SU-DHL-6 (cell line): ENCODE results near the gene TMCC2.
"Not testable (repeated sequence)": the region's sequence is repeated elsewhere in the genome, so short reads cannot be mapped to it uniquely, and the experiment has no call there.

Experiments
- H2AFZ ChIP-seq: fragments of 200-600 bp; sonication (generic); 2 replicates; pipeline ENCODE4 v1.6.1; 2014; ENCODE audit warnings: low read depth, mild to moderate bottlenecking, moderate library complexity, mixed read lengths, antibody characterized with exemption, low read length; ENCODE audit not compliant: severe bottlenecking
- H3F3A ChIP-seq: fragments of 200-600 bp; shearing (Covaris generic); 2 replicates; pipeline ENCODE4 v1.6.0; 2016; ENCODE audit warnings: antibody characterized with exemption, mild to moderate bottlenecking; ENCODE audit not compliant: insufficient read depth
- H3K27ac ChIP-seq: fragments of 200-600 bp; sonication (generic); 2 replicates; pipeline ENCODE4 v1.5.1; 2016; ENCODE audit warnings: low read depth, mild to moderate bottlenecking, low read length, moderate library complexity, mixed read lengths
- H3K27me3 ChIP-seq: fragments of 200-600 bp; sonication (generic), shearing (Covaris generic); 2 replicates; pipeline ENCODE4 v1.6.0; 2014; ENCODE audit warnings: mild to moderate bottlenecking, low read length
- H3K36me3 ChIP-seq: fragments of 200-600 bp; sonication (generic); 2 replicates; pipeline ENCODE4 v1.6.1; 2014; ENCODE audit warnings: mild to moderate bottlenecking, low read length, mixed read lengths
- H3K4me2 ChIP-seq: fragments of 300-600, 200-600 bp; shearing (Covaris generic), sonication (generic); 2 replicates; pipeline ENCODE4 v1.6.0; 2014; ENCODE audit warnings: low read length, low read depth, mild to moderate bottlenecking; ENCODE audit not compliant: poor library complexity, severe bottlenecking
- H3K4me3 ChIP-seq: fragments of 200-600 bp; sonication (generic); 2 replicates; pipeline ENCODE4 v1.5.1; 2014; ENCODE audit warnings: antibody characterized with exemption, low read length, mild to moderate bottlenecking, mixed read lengths; ENCODE audit not compliant: insufficient read depth, poor library complexity, severe bottlenecking
- H3K79me2 ChIP-seq: fragments of 200-600 bp; sonication (generic); 2 replicates; pipeline ENCODE4 v1.6.1; 2014; ENCODE audit warnings: mild to moderate bottlenecking, low read length, moderate library complexity; ENCODE audit not compliant: insufficient read depth
- H3K9ac ChIP-seq: fragments of 200-600 bp; sonication (generic); 2 replicates; pipeline ENCODE4 v1.7.0; 2014; ENCODE audit warnings: mild to moderate bottlenecking, low read length
- H3K9me2 ChIP-seq: fragments of 200-600 bp; sonication (generic); replicated peaks from 2 replicates; pipeline ENCODE4 v1.6.1; 2014; ENCODE audit warnings: low read length; ENCODE audit not compliant: insufficient read depth
- H3K9me3 ChIP-seq: fragments of 200-600 bp; sonication (generic); 2 replicates; pipeline ENCODE4 v1.6.1; 2014; ENCODE audit warnings: low read length, mixed read lengths; ENCODE audit not compliant: insufficient read depth
- H4K20me1 ChIP-seq: fragments of 200-600 bp; sonication (generic); 2 replicates; pipeline ENCODE4 v1.6.1; 2014; ENCODE audit warnings: low read depth, mild to moderate bottlenecking, antibody characterized with exemption, low read length, moderate library complexity, mixed read lengths
- CTCF ChIP-seq: fragments of 200-600 bp; sonication (generic); IDR thresholded peaks from one replicate; pipeline ENCODE4 v1.5.1; 2017; ENCODE audit warnings: antibody characterized with exemption, mild to moderate bottlenecking, low read length, moderate library complexity; ENCODE audit not compliant: insufficient read depth, poor library complexity, severe bottlenecking
- EZH2phosphoT487 ChIP-seq: fragments of 200-600 bp; sonication (generic), shearing (Covaris generic); conservative IDR thresholded peaks from 2 replicates; pipeline ENCODE4 v1.6.1; 2018; ENCODE audit warnings: mild to moderate bottlenecking, antibody characterized with exemption, low read length, moderate library complexity, mixed read lengths

Gene TMCC2

DNA sequence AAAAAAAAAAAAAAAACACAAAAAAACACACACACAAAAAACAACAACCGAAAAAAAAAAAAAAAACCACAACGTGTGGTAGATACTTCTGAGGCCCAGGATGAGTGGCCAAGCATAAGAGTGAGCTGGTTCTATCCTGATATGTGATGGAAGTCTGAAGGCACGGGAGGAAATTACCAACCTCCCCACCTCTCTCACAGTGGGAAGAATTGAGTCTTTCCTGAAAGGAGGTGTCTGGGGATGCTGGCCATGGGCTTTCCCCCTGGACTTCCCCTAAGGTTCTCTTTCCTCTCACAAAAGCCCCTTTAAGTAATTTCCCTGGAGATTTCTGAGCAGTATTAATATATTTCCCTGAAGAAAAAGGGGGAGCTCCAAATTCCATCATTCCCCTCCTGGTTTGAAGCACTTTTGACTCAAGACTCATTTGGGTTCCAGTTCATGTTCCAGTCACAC lies 5.2 kb downstream of the TMCC2 start:
- H3K27me3 ChIP-seq, result no peaks in the 10 kb centered on the region
- H3F3A ChIP-seq, result no peaks in the 10 kb centered on the region
- H3K36me3 ChIP-seq, result no peaks in the 10 kb centered on the region
- H3K9ac ChIP-seq, result no peak overlapping the region
- no peak overlapping the region for H3K4me2 ChIP-seq
- no peaks in the 10 kb centered on the region for H3K9me2 ChIP-seq
- H3K9me3 ChIP-seq, result no peaks in the 10 kb centered on the region
- no peak overlapping the region for H3K27ac ChIP-seq
- no peaks in the 10 kb centered on the region for H3K79me2 ChIP-seq
- H2AFZ ChIP-seq, result no peak overlapping the region
- no peak overlapping the region for H3K4me3 ChIP-seq
- no peaks in the 10 kb centered on the region for H4K20me1 ChIP-seq
- no peak for TF ChIP-seq CTCF
- TF ChIP-seq EZH2phosphoT487, result no peak

GRCh38 chr1:205233986-205234385 lies 6.2 kb downstream of the TMCC2 start:
- H2AFZ ChIP-seq, H3K9me3 ChIP-seq, H3K27me3 ChIP-seq, H3K79me2 ChIP-seq, H3K36me3 ChIP-seq, H3F3A ChIP-seq, H3K4me2 ChIP-seq, H4K20me1 ChIP-seq, H3K9ac ChIP-seq, H3K27ac ChIP-seq, H3K4me3 ChIP-seq, H3K9me2 ChIP-seq: not testable (repeated sequence)

GRCh38 chr1:205235951-205236350 lies 8.2 kb downstream of the TMCC2 start:
- no peak overlapping the region for H3K4me2 ChIP-seq
- no peak overlapping the region for H2AFZ ChIP-seq
- H3K9me2 ChIP-seq, result no peaks in the 10 kb centered on the region
- no peaks in the 10 kb centered on the region for H3K9me3 ChIP-seq
- H3K9ac ChIP-seq, result no peak overlapping the region
- no peak overlapping the region for H3K27ac ChIP-seq
- TF ChIP-seq CTCF, result no peak
- TF ChIP-seq EZH2phosphoT487, result no peak
- no peaks in the 10 kb centered on the region for H3K27me3 ChIP-seq
- H3K4me3 ChIP-seq, result no peak overlapping the region
- H3K36me3 ChIP-seq, result no peaks in the 10 kb centered on the region
- H4K20me1 ChIP-seq, result no peaks in the 10 kb centered on the region
- no peaks in the 10 kb centered on the region for H3F3A ChIP-seq
- H3K79me2 ChIP-seq, result no peaks in the 10 kb centered on the region

DNA sequence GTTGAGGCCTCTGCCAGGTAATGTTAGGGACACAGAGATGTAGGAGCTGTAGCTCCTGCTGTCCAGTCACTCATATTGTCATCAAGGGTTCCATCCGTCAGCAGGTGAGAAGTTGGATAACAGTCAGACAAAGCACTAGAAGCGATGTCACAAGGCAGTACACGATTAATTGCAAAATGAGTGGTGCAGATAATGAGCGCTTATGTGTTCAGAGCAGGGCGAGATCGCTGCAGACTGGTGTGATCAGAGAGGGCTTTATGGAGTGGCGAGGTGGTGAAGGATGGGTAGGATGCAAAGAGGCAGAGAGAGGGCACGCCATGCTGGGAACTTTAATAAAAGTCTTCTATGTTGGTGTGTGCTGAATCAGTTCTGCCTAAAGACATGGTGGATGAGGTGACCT lies 8.8 kb downstream of the TMCC2 start:
- TF ChIP-seq CTCF, result no peak
- no peak for TF ChIP-seq EZH2phosphoT487
- H3K9me2 ChIP-seq, result no peaks in the 10 kb centered on the region
- no peaks in the 10 kb centered on the region for H3F3A ChIP-seq
- no peak overlapping the region for H3K9ac ChIP-seq
- no peaks in the 10 kb centered on the region for H3K9me3 ChIP-seq
- no peak overlapping the region for H3K4me2 ChIP-seq
- H3K27ac ChIP-seq, result no peak overlapping the region
- no peak overlapping the region for H2AFZ ChIP-seq
- H3K36me3 ChIP-seq, result no peaks in the 10 kb centered on the region
- no peak overlapping the region for H3K4me3 ChIP-seq
- no peaks in the 10 kb centered on the region for H3K79me2 ChIP-seq
- no peaks in the 10 kb centered on the region for H4K20me1 ChIP-seq
- H3K27me3 ChIP-seq, result no peaks in the 10 kb centered on the region
